HG02943 (cell line): ENCODE measurements around the gene SNX20.

ENCODE experiments used
- ATAC-seq: cut with Tn5 transposase; IDR thresholded peaks from one replicate; pipeline ENCODE4 v1.9.1; 2021; ENCODE audit warnings: mild to moderate bottlenecking, low read depth, moderate library complexity; ENCODE audit not compliant: unreplicated experiment

The SNX20 gene

DNA sequence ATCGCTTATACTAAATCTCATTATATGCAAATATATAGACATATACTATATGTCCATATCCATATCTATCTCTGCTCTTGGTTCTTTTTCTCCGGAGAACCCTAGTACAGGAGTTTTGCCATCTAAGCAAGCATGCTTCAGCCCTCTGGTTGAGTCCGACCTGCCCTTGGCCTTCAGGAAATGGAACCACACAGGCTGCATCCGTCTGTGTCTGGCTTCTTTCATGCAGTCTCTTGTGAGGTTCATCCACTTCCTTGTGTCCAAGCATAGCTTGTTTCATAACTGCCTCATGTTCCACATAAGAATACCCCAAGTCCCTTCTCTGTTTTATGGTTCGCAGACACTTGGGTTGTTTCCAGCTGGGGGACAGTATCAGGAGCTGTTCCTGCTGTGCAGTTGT, 16.8 kb downstream of the SNX20 start:
- no peak for ATAC-seq

DNA sequence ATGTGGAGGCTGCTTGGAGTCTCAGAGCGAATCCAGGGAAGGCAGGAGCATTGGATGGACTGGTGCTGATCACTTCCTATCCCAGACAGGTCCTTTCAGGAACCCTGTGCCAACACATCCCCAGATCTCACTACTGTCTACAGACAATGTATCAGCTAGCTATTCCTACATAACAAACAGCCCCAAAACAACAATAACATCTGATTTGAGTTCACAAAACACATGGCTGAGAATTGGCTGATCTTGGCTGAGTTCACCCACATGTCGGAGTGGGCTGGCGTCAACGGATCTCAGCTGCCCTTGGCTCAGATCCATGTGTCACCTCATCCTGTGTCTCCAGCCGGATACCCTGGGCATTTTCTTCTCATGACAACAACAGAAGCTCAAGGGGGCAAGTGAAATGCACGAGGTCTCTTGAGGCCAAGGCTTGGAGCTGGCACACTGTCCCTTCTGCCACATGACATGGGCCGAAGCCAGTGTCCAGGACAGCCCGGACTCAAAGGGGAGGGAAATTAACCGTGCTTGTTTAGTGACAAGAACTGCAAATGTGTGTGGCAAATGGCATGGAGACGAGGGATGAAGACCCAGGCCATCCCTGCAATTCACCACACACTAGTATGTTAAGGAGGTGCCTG, 18.7 kb downstream of the SNX20 start:
- ATAC-seq: no peak

DNA sequence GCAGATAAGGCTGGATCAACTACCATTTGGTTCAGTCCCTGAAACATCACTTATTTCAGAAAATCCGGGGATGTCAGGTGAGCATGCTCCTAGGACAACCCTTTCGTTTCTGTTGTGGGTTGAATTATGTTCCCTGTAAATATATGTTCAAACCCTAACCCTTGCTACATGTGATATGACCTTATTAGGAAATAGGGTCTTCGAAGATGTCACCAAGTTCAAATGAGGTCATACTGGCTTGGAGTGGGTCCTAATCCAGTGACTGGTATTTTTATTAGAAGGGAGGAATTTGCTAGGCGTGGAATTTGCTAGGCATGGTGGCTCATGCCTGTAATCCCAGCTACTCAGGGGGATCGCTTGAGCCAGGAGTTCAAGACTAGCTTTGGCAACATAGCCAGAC, 21.3 kb downstream of the SNX20 start:
- no peak for ATAC-seq

DNA sequence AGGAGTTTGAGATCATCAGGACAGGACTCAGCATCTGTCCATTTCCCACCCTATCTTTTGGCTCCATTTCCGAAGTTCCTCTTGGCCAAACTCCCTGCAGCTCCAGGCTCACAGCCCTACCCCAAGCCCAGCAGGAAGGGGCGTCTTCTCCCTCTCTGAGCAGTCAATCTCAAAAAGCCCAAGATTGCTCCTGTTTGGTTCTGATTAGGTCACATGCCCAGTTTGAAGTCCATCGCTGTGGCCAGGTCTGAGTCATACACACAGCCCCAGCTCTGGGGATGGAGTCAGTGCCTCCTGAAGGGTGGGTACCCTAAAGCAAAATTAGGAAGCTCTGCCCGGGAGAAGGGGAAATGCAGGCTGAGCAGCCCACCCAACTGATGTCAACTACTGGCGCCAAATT, 23.9 kb downstream of the SNX20 start:
- ATAC-seq: no peak

DNA sequence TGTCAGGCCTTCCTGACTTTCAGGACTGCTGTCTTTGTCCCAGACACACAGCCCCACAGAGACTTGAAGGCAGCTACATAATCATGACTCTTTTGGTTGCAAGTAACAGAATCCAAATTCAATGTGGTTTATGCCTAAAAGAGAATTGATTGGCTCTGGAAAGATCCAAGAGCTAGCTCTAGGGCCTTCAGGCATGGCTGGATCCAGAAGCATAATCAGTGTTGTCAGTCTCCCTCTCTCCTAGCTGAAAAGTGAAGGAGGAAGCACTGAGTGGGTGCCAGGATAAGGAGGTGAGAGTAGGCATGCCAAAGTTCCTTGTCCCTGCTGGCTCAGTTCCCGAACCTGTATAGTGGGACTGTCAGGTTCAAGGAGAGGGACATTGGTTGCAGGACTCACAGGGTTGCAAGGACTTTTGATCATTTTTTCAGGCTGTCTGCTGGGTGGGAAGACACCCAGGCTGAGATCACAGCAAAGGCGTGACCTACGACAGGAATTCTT, 25.5 kb downstream of the SNX20 start:
- ATAC-seq: no peak

DNA sequence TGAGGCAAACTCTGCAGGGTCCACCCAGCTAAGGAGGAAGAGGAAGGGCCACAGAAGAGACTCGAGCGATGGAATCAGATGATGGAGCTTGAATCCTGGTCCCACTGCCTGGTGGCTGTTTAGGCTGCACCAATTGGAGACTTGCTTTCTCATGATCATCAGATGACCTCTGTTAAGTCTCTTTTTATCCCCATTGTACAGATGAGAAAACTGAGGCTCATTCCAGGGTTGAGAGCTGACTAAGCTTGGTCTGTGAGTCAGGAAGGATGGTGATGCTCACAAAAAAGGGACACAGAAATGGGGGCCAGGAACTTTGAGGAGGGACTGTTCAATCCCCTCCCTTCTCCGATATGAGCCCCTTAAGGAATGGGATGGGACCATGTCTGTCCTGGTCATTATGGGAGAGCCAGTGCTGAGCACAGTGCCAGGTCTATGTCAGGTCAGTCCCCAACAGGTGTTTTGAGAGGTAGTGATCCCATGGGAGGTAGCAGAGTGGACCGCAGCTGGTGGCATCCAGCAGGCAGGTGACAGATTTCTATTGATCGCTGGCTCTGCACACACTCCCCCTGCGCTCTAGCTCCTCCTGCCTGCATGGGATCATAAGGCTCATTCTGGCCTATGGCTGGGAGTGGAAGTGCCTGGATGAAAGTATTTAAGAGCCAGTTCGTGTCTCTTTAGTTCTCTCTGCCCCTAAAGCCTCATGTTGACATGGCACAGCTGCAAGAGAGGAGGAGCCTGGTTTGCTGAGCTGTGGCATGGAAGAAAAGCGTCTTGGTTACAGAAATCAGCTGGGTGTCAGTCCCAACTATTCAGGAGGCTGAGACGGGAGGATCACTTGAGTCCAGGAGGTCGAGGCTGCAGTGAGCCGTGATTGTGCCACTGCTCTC, 27.2 kb downstream of the SNX20 start:
- no peak for ATAC-seq

DNA sequence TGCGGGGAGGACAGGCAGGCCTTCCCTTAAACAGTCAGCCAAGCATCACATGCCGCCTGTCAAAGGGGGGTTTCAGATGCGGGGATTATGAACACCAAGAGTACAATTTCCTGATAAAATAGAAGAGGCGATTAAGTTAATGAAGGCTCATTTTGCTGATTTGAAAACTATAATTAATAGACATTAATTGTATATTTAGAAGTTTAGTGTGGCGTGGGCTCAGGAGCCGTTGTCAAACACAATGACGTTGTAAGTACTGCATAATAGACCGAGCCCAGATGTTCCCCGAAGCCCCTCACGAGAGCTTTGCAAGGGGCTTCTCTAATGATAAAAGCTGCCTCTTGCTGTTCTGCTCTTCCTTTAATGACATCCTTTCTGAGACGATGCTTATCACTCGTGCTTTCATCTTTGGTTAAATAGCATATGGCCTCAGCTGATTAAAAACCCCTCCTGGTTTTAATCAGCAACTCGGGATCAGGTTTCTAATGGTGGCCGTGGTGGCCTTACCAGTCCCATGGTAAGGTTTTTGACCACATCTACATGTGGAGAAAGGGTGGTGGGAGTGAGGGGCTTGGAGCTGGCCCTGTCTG, 28.2 kb downstream of the SNX20 start:
- ATAC-seq: no peak

DNA sequence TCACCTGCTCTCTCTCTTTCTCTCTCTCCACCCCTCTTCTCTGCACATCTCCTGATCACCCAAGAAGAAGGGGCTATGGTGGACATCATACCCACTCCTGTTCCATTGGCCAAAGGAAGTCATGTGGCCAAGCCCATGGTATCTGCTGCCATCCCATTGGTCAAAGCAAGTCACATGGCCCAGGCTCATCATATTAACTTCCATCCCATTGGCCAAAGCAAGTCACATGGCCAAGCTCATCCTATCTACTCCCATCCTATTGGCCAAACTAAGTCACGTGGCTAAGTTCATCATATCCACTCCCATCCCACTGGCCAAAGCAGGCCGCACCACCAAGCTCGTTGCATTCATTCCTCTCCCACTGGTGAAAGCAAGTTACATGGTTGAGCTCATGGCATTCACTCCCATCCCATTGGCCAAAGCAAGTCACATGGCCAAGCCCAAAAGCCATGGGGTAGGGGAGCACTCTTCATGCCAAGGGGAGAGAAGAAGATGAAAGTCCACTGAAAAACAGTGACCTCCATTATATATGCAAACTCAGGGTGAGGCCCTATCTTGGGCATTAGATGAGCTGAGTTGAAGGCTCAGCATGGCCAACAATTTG, 29.2 kb downstream of the SNX20 start:
- no peak for ATAC-seq

DNA sequence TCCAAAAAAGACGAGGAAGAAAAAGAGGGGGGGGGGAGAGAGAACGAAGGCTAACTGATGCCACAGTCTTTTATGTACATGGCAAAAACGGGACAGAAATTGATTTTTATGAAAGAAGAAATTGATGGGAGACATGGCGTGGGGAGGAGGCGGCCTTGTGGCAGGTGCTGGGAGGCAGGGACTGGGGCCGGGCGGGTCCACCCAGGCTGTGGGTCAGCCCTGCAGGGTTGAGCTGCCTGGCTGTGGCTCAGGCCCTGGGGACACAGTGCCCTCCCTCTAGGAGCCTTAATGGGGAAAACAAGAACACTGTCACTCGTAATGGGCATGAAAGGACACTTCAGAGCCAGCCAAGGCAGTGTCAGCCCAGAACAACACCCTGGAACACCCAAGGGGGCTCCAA, 34.8 kb downstream of the SNX20 start:
- ATAC-seq: no peak

DNA sequence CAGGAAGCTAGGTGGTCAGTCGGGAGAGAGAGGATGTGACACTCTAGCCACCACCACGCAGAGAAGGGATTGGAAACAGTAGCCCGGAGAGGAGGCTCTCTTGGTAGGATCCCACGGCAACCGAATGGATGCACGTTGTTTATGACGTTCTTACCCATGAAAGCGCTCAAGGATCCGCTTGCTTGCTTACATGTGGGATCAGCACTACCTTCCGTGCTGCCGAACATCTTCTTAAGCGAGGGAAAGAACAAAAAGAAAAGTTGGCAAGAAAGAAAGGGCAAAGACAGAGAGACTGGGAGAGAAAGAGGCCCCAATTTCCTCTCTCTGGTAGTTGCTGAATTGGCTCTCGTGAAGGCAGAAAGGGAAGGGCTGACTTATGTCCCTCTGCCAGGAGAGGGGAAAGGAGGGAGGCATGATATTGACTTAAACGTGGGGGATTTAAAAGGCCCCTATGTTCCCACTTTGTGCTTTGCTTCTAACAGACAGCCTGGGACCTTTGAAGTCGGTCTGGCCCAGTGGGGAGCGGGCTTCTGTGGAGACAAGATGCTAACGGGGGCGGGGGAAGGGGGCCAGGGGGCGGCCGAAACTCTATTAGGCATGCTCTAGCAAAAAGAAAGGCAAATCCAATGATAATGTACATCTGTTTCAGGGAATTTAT, 35.4 kb downstream of the SNX20 start:
- no peak for ATAC-seq

DNA sequence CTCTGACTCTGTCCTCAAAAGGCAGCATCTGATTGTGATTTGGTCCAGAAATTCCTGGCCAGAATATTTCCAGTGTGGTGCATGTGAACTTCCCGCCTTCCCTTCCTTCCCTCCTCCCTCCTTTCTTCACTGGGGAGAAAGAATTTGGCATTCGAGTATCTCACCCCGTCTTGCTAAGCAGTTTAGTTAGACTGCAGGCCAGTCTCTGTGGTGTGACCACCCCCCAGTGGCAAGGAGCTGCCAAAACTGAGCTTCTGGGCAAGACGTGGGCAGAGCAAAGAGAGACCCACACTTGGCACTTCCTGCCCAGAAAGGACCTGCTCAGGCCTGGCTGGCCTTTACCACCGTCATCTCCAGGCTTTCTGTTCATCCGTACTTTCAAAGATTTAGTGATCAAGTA, 36.4 kb downstream of the SNX20 start:
- ATAC-seq: no peak

DNA sequence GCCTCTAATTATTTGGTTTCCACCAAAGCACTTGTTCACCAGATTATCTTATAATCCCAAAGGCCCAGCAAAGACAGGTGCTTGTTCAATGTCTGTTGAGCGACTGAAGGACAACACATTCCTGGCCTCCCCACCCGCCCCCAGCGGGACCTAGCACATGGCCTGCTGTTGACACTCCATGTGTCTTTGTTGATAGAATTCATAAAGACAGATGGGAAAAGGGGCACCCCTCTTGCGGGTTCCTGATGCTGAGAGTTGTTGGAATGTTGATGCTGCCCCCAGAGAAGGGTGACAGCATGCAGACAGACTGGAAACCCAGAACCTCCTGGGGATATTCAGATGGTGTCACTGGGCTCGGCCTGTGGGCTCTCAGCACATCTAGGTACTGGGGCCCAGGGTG, 36.9 kb downstream of the SNX20 start:
- ATAC-seq: no peak

DNA sequence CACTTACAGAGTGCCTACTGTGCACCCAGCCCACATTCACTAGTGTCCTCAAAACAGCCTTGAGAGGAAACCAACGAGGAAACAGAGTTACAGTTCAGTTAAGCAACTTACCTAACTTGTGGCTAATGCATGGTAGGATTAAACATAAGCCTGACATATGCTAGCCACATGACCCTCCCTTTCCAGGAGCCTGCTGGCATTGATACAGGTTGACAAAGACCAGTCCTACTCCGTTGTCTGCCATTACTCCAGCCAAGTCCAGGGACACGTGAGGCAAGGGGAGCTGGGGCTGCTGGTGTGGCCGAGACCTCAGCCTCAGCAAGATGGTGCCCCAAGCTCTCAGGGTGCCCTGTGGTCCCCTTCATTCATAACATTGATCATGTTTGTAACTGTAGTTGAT, 37.9 kb downstream of the SNX20 start:
- ATAC-seq: no peak

DNA sequence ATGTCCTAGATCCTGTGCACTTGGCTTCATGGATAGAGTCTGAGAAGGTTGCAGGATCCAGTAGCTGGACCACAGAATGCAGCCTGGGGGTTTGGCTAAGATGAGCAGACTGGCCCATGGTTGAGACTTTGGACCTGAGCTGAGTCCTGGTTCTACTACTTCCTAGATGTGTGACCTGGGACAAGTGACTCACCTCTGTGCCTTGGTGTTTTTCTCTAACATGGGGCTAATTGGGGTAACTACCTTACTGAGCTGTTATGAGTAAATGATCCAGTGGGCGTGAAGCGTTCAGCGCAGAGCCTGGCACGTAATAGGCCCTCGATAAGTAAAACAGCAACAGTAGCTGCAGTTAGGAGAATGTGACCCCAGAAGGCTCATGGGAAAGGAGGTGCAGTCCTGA, 38.8 kb downstream of the SNX20 start:
- no peak for ATAC-seq

DNA sequence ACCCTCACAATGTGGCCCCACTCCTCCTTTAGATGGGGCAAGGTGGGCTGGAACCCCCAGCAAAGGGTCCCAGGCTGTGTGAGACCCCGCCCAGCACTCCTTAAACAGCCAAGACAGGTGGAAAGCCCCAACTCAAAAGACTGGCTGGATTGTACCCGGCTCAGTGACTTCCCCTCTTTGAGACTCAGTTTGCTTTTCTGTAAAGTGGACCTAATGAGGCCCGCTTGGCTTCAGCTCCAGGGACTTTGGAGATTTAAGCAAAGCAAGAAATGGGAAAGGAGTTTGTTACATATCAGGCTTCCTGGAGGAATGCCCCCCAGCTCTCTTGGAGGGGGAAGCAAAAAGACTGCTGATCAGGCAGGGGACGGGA, 39.3 kb downstream of the SNX20 start:
- ATAC-seq: no peak

DNA sequence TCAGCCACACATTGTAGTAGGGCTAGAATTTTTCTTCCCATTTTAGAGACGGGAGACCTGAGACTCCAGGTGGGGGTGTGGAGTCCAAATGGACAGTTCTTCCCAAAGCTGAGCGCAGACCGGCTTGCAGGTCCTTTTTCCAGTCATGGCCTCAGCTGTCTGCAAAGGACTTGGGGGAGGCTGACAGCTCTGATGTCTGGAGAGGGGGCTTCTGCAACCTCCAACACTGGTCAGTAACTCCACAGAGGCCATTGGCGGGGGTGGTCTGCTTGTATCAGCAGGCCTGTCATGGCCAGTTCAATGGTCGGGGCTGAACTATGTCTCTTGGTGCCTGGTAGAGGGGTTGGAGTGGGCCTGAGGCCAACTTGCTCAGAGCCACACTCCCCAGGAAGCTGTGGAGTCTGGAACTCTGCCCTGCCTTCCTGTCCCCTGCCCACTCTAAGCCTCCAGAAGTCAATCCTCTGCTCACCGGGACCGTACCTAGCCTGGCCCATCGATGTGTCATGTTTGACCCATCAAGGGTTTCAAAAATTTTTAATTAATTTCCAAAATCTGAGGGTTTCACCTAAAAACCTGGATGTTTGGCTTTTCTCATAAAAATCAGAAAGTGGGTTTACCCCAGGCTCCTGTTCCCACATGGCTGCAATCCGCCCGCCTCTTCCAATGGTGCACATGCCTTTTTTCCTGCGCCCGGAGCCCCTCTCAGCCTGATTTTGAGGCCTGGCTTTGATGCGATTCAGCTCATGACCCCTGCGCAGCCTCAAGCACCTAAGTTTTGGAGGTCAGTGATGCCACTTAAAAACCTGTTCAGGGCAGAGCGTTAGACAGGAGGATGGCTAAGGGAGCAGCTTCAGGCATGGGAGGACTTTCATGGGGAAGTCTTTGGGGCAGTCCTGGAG, 39.9 kb downstream of the SNX20 start:
- no peak for ATAC-seq

DNA sequence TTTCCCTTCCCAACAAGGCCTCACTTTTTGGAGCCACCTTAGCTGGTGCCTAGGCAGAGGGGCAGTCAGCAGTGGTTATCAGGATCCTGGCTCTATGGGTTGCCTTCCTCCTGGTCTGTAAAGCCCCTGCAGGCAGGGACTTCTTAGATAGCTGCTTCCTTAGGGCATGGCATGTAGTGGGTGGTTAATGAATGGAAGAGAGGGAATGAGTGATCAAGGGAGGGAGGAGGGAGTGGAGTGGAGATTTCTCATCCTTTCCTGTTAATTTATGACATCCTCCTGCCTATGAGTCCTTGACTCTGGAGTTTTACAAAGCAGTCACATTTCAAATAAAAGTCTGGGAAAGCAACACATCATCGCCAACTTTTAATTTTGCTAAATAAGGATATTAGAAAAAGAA, 40.7 kb downstream of the SNX20 start:
- ATAC-seq: no peak

DNA sequence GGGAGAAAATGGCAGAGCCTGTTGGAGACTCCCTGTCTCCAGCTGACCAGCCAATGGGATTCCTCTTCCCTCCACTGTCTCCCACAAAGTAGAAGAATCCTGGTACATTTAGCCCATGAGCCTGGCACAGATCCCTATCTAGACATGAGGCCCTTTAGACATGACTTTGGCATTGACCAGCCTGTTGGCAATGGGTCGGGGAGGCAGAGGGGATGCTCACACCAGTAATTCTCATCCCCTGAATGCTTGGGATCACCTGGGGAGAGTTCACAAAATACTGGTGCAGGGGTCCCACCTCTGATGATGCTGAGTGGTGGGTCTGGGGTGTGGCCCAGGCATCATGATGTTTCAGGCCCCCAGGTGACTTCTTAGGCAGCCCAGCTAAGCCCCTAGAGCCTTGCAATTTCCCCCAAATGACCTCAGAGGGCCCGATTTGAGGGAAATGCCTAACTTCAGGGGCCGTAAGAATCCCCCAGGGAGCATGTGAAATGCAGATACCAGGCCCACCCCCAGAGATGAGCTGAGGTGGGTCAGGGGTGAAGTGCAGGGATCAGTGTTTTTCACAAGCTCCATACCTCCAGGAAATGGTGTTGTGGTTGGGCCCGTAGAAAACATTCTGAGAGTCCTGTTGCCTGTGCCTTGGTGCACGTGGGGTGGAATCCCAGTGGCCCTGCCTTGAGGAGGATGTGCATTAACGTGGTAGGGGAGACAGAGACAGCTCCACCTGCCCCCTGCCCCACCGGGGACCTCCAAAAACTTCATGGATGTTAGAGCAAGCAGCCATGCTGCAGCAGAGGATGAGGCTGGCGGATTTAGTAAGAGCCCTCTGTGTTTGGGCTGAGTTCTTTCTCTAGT, 42.1 kb downstream of the SNX20 start:
- ATAC-seq: no peak
